GM18505 (cell line): ENCODE measurements around the gene DPYD.

ENCODE experiments used
- ATAC-seq: cut with Tn5 transposase; IDR thresholded peaks from one replicate; pipeline ENCODE4 v1.9.1; 2021; ENCODE audit not compliant: unreplicated experiment
- POLR2A ChIP-seq: IDR thresholded peaks from 4 replicates; pipeline ENCODE4 v1.6.1; 2011; ENCODE audit warnings: borderline replicate concordance; ENCODE audit not compliant: insufficient read depth, insufficient read length; ENCODE audit errors: extremely low read depth

DPYD gene

GRCh38 chr1:97201641-97202040, 719.2 kb downstream of the DPYD start:
- no peak for ATAC-seq

DNA sequence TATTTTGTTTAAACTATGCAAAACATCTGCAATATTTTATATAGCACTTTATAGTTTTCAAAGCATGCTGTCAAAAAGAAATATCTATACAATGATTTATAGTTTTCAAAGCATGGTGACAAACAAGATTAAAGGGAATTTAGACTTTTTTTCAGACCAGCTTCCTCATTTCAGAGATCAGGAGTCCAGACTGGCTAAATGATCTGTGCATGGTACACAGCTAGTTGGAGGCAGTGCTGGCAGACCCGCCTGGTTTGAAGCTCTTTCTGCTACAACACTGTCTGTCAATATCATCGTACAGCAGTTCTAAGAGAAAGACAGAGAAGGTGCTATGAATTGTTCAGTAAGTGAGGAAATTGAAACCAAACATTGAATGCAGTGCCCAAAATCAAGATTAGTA, 720.2 kb downstream of the DPYD start:
- no peak for TF ChIP-seq POLR2A
- no peak for ATAC-seq

More at GRCh38 chr1:97201641-97202040, 719.2 kb downstream of the DPYD start:
- TF ChIP-seq POLR2A: no peak

DNA sequence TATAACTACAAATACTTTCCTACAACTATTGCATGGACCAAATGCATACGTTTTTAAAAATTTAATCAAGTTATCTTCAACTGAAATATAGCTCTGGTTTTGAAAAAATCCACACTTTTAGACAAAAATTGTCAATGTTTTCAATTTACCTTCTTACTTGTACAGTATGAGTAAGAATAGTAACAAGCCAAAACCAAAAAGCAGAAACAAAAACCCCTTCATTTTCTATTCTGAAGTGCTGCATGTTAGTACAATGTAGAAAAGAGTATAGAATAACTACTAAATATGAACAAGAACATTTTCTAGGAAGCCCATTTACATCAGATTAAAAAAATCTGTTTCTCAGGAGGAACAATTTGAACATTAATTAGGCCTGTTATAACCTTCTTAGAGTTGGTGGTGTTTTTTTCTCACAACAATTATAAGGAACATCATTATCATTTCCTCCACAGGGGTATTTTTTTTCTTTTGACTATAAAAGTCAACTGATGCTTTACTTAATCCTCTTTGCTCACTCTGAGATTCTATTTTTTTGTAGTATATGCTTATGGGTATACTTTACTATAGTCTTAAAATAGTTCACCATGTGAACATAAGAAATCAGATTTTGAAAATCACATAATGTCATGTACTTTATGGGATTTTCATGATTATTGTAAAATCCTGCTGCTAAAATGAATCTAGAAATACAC, 723.9 kb downstream of the DPYD start:
- no peak for ATAC-seq
- TF ChIP-seq POLR2A: no peak

GRCh38 chr1:97192872-97193572, 727.8 kb downstream of the DPYD start:
- no peak for ATAC-seq
- TF ChIP-seq POLR2A: no peak

- TF ChIP-seq POLR2A: no peak
- no peak for ATAC-seq
Measured at GRCh38 chr1:97190326-97190725, 730.5 kb downstream of the DPYD start.

GRCh38 chr1:97186381-97186780, 734.5 kb downstream of the DPYD start:
- ATAC-seq: no peak
- no peak for TF ChIP-seq POLR2A

GRCh38 chr1:97174039-97174704, 746.7 kb downstream of the DPYD start:
- no peak for ATAC-seq
- TF ChIP-seq POLR2A: no peak

GRCh38 chr1:97170300-97170699, 750.5 kb downstream of the DPYD start:
- no peak for ATAC-seq
- TF ChIP-seq POLR2A: no peak

DNA sequence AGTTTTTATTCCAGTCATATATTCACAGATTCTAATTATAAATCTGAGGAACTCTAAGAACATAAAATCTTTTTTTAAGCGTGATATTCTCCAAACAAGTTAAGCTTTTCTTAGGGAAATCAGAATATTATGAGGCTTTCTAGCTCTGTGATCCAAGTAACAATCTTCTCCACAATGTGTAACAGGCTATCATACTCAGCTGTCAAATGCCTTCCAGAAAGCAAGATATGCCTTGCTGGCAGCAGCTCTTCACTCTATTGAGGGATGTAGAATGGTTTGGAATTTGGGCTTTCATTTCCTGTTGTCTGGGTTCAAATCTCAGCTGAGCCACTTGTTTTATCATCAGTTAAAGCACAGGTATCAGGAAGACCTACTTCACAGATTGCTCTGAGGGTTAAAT, 752.8 kb downstream of the DPYD start:
- no peak for TF ChIP-seq POLR2A

GRCh38 chr1:97167246-97167645, 753.6 kb downstream of the DPYD start:
- TF ChIP-seq POLR2A: no peak
- ATAC-seq: no peak

More for the DNA sequence above, 752.8 kb downstream of the DPYD start:
- no peak for ATAC-seq

DNA sequence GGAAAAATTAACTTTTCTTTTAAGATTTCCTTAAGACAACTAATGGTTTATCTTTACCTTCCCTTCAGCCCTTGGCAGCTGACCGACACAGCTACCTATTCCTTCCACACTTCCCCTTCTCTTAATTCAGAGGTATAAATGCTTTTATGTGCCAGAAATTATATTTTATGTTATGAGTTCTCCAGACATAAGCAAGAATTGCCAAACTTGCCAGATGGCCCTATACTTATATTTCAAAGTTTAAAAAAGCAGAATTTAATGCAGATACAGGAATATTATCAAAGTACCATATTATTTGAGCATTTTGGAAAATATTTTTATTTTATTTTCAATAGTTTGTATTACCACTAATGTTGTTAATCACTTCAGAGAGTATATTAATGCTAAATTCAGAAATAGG, 754.2 kb downstream of the DPYD start:
- no peak for ATAC-seq
- no peak for TF ChIP-seq POLR2A

GRCh38 chr1:97164276-97164639, 756.6 kb downstream of the DPYD start:
- ATAC-seq: peak; percentile 52
- no peak for TF ChIP-seq POLR2A

- peak; percentile 48 for ATAC-seq
- TF ChIP-seq POLR2A: no peak
Measured at GRCh38 chr1:97163591-97164275, 757.1 kb downstream of the DPYD start.

- TF ChIP-seq POLR2A: no peak
- no peak for ATAC-seq
Measured at GRCh38 chr1:97160818-97161217, 760.0 kb downstream of the DPYD start.

- TF ChIP-seq POLR2A: no peak
- peak; percentile 57 for ATAC-seq
Measured at GRCh38 chr1:97159342-97159741, 761.5 kb downstream of the DPYD start.
